ENCODE results near the gene MYO1F.
A peak's percentile ranks its signal among the peaks of the same experiment; 100 is the strongest.

The MYO1F gene

DNA sequence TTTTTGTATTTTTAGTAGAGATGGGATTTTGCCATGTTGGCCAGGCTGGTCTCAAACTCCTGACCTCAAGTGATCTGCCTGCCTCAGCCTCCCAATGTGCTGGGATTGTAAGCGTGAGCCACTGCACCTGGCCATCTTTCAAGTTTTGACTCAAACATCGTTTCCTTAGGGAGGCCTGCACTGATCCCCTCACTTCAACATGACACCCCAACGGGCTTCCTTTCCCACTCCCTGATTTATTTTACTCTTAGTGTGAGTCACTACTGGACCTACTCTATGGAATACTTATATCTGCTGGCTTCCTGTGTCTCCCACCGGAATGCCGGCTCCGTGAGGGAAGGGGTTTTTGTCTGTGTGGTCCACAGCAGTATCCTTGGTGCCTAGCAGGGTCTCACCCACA lies 37.8 kb upstream of the MYO1F start:
- no peak for DNase-seq (ENCODE audit: low spot score)
- no peak overlapping the region for H3K27ac ChIP-seq (replicated peaks; ENCODE audit: low read length)
- no peak overlapping the region for H2BK120ac ChIP-seq (ENCODE audit: low read depth, low read length)
- H3K27me3 ChIP-seq (ENCODE audit: control insufficient read depth in 3 of 3, insufficient read depth in 3 of 3, low read depth in 1 of 3, low read length in 3 of 3): peaks cover 0 to 4% (median 0%) of the 10 kb centered on the region in 3 experiments
- no peak overlapping the region for H3K14ac ChIP-seq (ENCODE audit: low read length)
- H2BK12ac ChIP-seq (ENCODE audit: low read length): no peak overlapping the region
- H3K36me3 ChIP-seq (replicated peaks in 1 of 2; ENCODE audit: control insufficient read depth in 2 of 2, insufficient read depth in 2 of 2, low read length in 2 of 2): no peaks in the 10 kb centered on the region
- no peaks in the 10 kb centered on the region for H3K79me1 ChIP-seq (ENCODE audit: low read depth, low read length)
- no CpG with 5 or more reads among the region's 6 CpGs for WGBS, 2 donors (ENCODE audit: extremely low coverage in 2 of 2, insufficient read length in 2 of 2, insufficient replicate concordance in 1 of 2)
- H2AFZ ChIP-seq (ENCODE audit: low read length): no peak overlapping the region
- no peak overlapping the region for H3K23ac ChIP-seq (ENCODE audit: low read depth, low read length, poor library complexity)
- H3K9me3 ChIP-seq (replicated peaks in 1 of 2; ENCODE audit: control insufficient read depth in 2 of 2, insufficient read depth in 1 of 2, low read depth in 1 of 2, low read length in 2 of 2): no peaks in the 10 kb centered on the region
- H3K4me2 ChIP-seq (ENCODE audit: insufficient read depth, low read length, poor library complexity, severe bottlenecking): no peak overlapping the region
- H3K4me3 ChIP-seq (ENCODE audit: low read length in 2 of 2): no peak overlapping the region
- H4K8ac ChIP-seq (ENCODE audit: low read depth, low read length): no peak overlapping the region
- H2BK5ac ChIP-seq (ENCODE audit: low read length): no peak overlapping the region
- peaks cover under 1 to 2% of the 10 kb centered on the region in 2 donors for H3K4me1 ChIP-seq (ENCODE audit: control insufficient read depth in 2 of 2, insufficient read depth in 1 of 2, low read depth in 1 of 2, low read length in 2 of 2)
- no peak overlapping the region for H3K9ac ChIP-seq (ENCODE audit: low read depth, low read length, poor library complexity)
- no peak overlapping the region for H3K18ac ChIP-seq (ENCODE audit: low read length)
- peak overlapping the region; percentile 40 for H2AK5ac ChIP-seq (ENCODE audit: low read depth, low read length)
- no peak overlapping the region for H4K91ac ChIP-seq (ENCODE audit: low read depth, low read length, poor library complexity)
- no peak overlapping the region for H3K4ac ChIP-seq (ENCODE audit: low read length)
- no peak overlapping the region for H2BK15ac ChIP-seq (ENCODE audit: low read length)

DNA sequence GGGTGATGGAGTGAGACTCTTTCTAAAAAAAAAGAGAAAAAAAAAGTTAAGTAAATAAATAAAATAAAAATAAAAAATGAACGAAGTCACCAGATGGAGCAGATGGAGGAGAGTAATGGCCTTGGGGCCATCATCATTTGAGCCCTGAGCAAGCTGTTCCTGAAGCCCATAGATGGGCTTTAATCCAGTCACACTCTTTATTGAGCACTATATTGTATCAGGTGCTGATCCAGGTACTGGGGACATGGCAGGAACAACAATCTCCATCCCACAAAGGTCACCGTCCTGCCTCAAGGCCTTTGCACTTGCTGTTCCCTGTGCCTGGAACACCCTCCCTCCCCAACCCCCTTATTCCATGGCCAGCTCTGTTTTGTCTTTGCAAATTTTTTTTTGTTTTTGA lies 37.2 kb upstream of the MYO1F start:
- Histone ChIP-seq H2BK5ac (ENCODE audit: low read length) (no peak overlapping the region), H3K9ac (ENCODE audit: low read depth, low read length, poor library complexity) (no peak overlapping the region)
- WGBS, 2 donors (ENCODE audit: extremely low coverage in 2 of 2, insufficient read length in 2 of 2, insufficient replicate concordance in 1 of 2): no CpG with 5 or more reads among the region's 2 CpGs

DNA sequence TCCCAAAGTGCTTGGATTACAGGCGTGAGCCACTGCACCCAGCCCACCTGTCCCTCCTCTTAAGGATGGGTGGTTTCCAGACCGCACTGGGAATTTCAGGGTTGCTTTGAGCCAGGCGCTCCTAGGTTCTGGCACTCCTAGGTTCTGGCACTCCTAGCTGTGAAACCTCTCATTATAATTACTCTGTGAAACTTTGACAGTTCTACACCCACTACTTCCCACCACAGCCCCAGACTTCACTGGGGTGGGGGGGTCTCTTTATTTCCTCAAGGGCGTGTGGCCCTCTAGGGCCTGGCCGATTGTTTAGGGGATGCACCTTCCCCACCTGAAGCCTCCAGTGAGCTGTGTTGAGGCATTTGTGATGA lies 35.5 kb upstream of the MYO1F start:
- Histone ChIP-seq H3K27me3 (ENCODE audit: control insufficient read depth in 3 of 3, insufficient read depth in 3 of 3, low read depth in 1 of 3, low read length in 3 of 3) (peaks cover 0 to 2% (median 0%) of the 10 kb centered on the region in 3 experiments), H3K14ac (ENCODE audit: low read length) (no peak overlapping the region), H2BK5ac (ENCODE audit: low read length) (no peak overlapping the region), H3K36me3 (replicated peaks in 1 of 2; ENCODE audit: control insufficient read depth in 2 of 2, insufficient read depth in 2 of 2, low read length in 2 of 2) (no peaks in the 10 kb centered on the region), H3K18ac (ENCODE audit: low read length) (no peak overlapping the region), H3K4me2 (ENCODE audit: insufficient read depth, low read length, poor library complexity, severe bottlenecking) (no peak overlapping the region), H3K4ac (ENCODE audit: low read length) (no peak overlapping the region), H4K8ac (ENCODE audit: low read depth, low read length) (no peak overlapping the region), H2AFZ (ENCODE audit: low read length) (no peak overlapping the region), H3K9ac (ENCODE audit: low read depth, low read length, poor library complexity) (no peak overlapping the region), H3K4me1 (ENCODE audit: control insufficient read depth in 2 of 2, insufficient read depth in 1 of 2, low read depth in 1 of 2, low read length in 2 of 2) (peaks cover 10 to 15% of the 10 kb centered on the region in 2 donors), H3K79me1 (ENCODE audit: low read depth, low read length) (peaks cover 2% of the 10 kb centered on the region), H2BK120ac (ENCODE audit: low read depth, low read length) (no peak overlapping the region), H2BK15ac (ENCODE audit: low read length) (no peak overlapping the region), H2BK12ac (ENCODE audit: low read length) (no peak overlapping the region), H4K91ac (ENCODE audit: low read depth, low read length, poor library complexity) (no peak overlapping the region), H3K23ac (ENCODE audit: low read depth, low read length, poor library complexity) (no peak overlapping the region), H3K9me3 (replicated peaks in 1 of 2; ENCODE audit: control insufficient read depth in 2 of 2, insufficient read depth in 1 of 2, low read depth in 1 of 2, low read length in 2 of 2) (no peaks in the 10 kb centered on the region), H3K27ac (replicated peaks; ENCODE audit: low read length) (no peak overlapping the region), H2AK5ac (ENCODE audit: low read depth, low read length) (no peak overlapping the region), H3K4me3 (ENCODE audit: low read length in 2 of 2) (no peak overlapping the region)
- no peak for DNase-seq (ENCODE audit: low spot score)
- no CpG with 5 or more reads among the region's 5 CpGs for WGBS, 2 donors (ENCODE audit: extremely low coverage in 2 of 2, insufficient read length in 2 of 2, insufficient replicate concordance in 1 of 2)

More for the DNA sequence above, 37.2 kb upstream of the MYO1F start:
- Histone ChIP-seq H3K4me3 (ENCODE audit: low read length in 2 of 2) (no peak overlapping the region), H3K27ac (replicated peaks; ENCODE audit: low read length) (no peak overlapping the region), H3K4ac (ENCODE audit: low read length) (no peak overlapping the region), H2BK120ac (ENCODE audit: low read depth, low read length) (no peak overlapping the region), H3K4me2 (ENCODE audit: insufficient read depth, low read length, poor library complexity, severe bottlenecking) (no peak overlapping the region), H3K79me1 (ENCODE audit: low read depth, low read length) (peaks cover 2% of the 10 kb centered on the region), H2BK12ac (ENCODE audit: low read length) (no peak overlapping the region), H3K14ac (ENCODE audit: low read length) (no peak overlapping the region), H3K27me3 (ENCODE audit: control insufficient read depth in 3 of 3, insufficient read depth in 3 of 3, low read depth in 1 of 3, low read length in 3 of 3) (peaks cover 0 to 4% (median 0%) of the 10 kb centered on the region in 3 experiments), H3K36me3 (replicated peaks in 1 of 2; ENCODE audit: control insufficient read depth in 2 of 2, insufficient read depth in 2 of 2, low read length in 2 of 2) (no peaks in the 10 kb centered on the region), H4K8ac (ENCODE audit: low read depth, low read length) (no peak overlapping the region), H3K23ac (ENCODE audit: low read depth, low read length, poor library complexity) (no peak overlapping the region), H3K9me3 (replicated peaks in 1 of 2; ENCODE audit: control insufficient read depth in 2 of 2, insufficient read depth in 1 of 2, low read depth in 1 of 2, low read length in 2 of 2) (no peaks in the 10 kb centered on the region), H4K91ac (ENCODE audit: low read depth, low read length, poor library complexity) (no peak overlapping the region), H2BK15ac (ENCODE audit: low read length) (no peak overlapping the region), H2AFZ (ENCODE audit: low read length) (no peak overlapping the region), H3K18ac (ENCODE audit: low read length) (no peak overlapping the region), H3K4me1 (ENCODE audit: control insufficient read depth in 2 of 2, insufficient read depth in 1 of 2, low read depth in 1 of 2, low read length in 2 of 2) (peaks cover 2 to 5% of the 10 kb centered on the region in 2 donors), H2AK5ac (ENCODE audit: low read depth, low read length) (no peak overlapping the region)
- no peak for DNase-seq (ENCODE audit: low spot score)

DNA sequence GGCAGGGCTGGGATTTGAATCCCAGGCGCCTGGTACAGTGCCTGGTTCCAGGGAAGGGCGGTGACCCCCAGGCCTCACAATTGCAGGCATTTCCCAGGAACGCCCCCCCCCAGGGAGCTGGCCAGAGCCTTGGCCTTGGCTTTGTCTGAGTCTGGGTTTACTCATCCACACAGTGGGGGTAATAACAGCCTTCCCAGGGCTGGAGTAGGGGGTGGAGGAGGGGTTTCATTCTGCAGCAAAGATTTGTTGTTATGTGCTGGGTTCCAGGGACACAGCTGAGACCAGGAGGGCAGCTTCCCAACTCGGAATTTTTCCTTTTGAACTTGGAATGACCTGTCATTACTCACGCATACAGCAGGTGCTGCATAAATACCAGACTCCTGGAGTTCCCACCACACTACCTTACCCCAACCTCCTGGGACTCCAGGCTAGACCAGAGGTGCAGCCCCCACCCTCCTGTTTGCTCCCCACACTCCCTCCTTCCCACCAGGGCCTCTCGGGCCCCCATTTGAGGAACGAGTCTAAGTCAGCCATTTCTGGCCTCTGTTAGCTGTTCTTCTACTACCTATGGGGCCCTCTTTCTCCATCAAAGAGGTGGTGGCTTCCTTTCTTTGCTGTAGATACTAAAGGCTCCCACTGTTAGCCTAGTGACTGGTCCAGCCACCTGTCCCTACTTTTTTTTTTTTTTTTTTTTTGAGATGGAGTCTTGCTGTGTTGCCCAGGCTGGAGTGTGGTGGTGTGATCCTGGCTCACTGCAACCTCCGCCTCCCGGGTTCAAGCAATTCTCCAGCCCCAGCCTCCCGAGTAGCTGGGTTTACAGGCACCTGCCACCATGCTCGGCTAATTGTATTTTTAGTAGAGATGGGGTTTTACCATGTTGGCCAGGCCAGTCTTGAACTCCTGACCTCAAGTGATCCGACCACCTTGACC lies 34.9 kb upstream of the MYO1F start:
- no peak overlapping the region for H3K14ac ChIP-seq (ENCODE audit: low read length)
- DNase-seq (ENCODE audit: low spot score): no peak
- H3K18ac ChIP-seq (ENCODE audit: low read length): no peak overlapping the region
- H2BK15ac ChIP-seq (ENCODE audit: low read length): no peak overlapping the region
- peaks cover 10 to 15% of the 10 kb centered on the region in 2 donors for H3K4me1 ChIP-seq (ENCODE audit: control insufficient read depth in 2 of 2, insufficient read depth in 1 of 2, low read depth in 1 of 2, low read length in 2 of 2)
- H3K9me3 ChIP-seq (replicated peaks in 1 of 2; ENCODE audit: control insufficient read depth in 2 of 2, insufficient read depth in 1 of 2, low read depth in 1 of 2, low read length in 2 of 2): no peaks in the 10 kb centered on the region
- no peak overlapping the region for H3K4ac ChIP-seq (ENCODE audit: low read length)
- no peaks in the 10 kb centered on the region for H3K36me3 ChIP-seq (replicated peaks in 1 of 2; ENCODE audit: control insufficient read depth in 2 of 2, insufficient read depth in 2 of 2, low read length in 2 of 2)
- no peak overlapping the region for H3K27ac ChIP-seq (replicated peaks; ENCODE audit: low read length)
- H4K8ac ChIP-seq (ENCODE audit: low read depth, low read length): no peak overlapping the region
- H4K91ac ChIP-seq (ENCODE audit: low read depth, low read length, poor library complexity): no peak overlapping the region
- H3K4me2 ChIP-seq (ENCODE audit: insufficient read depth, low read length, poor library complexity, severe bottlenecking): no peak overlapping the region
- H2AK5ac ChIP-seq (ENCODE audit: low read depth, low read length): peak overlapping the region; percentile 31
- WGBS, 2 donors (ENCODE audit: extremely low coverage in 2 of 2, insufficient read length in 2 of 2, insufficient replicate concordance in 1 of 2): no CpG with 5 or more reads among the region's 12 CpGs
- H2AFZ ChIP-seq (ENCODE audit: low read length): no peak overlapping the region
- H2BK12ac ChIP-seq (ENCODE audit: low read length): no peak overlapping the region
- no peaks in the 10 kb centered on the region for H3K27me3 ChIP-seq (ENCODE audit: control insufficient read depth in 3 of 3, insufficient read depth in 3 of 3, low read depth in 1 of 3, low read length in 3 of 3)
- H3K9ac ChIP-seq (ENCODE audit: low read depth, low read length, poor library complexity): no peak overlapping the region
- no peak overlapping the region for H2BK120ac ChIP-seq (ENCODE audit: low read depth, low read length)
- H3K4me3 ChIP-seq (ENCODE audit: low read length in 2 of 2): no peak overlapping the region
- H2BK5ac ChIP-seq (ENCODE audit: low read length): no peak overlapping the region
- no peak overlapping the region for H3K23ac ChIP-seq (ENCODE audit: low read depth, low read length, poor library complexity)
- H3K79me1 ChIP-seq (ENCODE audit: low read depth, low read length): peaks cover 2% of the 10 kb centered on the region
